HG03342 (cell line): ENCODE data around the gene ASCC1.
A peak's percentile ranks its signal among the peaks of the same experiment; 100 is the strongest.

Source experiments
- ATAC-seq: cut with Tn5 transposase; IDR thresholded peaks from one replicate; pipeline ENCODE4 v1.9.1; 2021; ENCODE audit warnings: mild to moderate bottlenecking, moderate library complexity; ENCODE audit not compliant: unreplicated experiment

The ASCC1 gene

GRCh38 chr10:72215611-72216549, at the start of gene ASCC1, which contains the start of gene ANAPC16:
TSS of gene ASCC1 (minus strand) at chr10:72216276. CDS start at chr10:72213298, 2,978 bp downstream.
TSS of gene ANAPC16 (plus strand) at chr10:72216012. CDS start at chr10:72223915, 7,903 bp downstream.
- ATAC-seq, result peak; percentile 89

DNA sequence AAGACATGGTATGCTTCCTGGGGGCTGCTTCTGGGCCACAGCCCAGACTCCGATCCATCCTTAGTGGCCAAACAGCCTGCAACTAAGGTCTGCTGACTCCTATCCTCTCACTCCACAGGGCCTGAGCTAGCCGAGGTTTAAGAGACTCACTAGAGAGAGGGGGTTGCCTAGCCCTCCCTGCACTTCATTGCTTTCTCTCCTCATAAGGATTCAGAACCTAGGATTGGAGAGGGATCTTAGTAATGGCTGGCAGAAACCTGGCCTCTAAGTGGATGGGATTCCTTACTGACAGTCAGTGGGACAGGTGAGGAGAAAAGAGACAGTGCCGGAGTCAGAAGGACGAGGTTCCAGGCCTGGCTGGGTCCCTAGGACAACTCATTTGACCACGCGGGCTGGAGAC, 49.4 kb upstream of the ASCC1 start:
- no peak for ATAC-seq

DNA sequence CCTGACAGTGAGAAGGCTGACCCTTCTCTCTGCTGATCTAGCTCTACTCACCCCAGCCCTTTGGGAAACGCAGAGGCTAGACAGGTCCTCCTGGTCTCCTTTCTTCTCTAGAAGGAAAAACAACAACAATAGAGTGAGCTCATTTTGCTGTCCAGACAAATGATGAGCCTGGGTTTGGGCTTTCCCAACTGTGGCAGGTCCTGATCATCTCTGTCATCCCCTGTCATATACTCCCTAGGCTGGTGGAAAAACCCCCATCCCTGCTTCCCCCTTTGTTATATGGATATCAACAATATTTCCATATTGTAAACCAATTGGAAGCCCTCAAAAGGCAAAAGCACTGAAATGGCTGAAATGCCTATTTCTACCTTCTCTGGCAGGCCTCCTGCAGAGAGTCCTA, 48.5 kb upstream of the ASCC1 start:
- no peak for ATAC-seq

DNA sequence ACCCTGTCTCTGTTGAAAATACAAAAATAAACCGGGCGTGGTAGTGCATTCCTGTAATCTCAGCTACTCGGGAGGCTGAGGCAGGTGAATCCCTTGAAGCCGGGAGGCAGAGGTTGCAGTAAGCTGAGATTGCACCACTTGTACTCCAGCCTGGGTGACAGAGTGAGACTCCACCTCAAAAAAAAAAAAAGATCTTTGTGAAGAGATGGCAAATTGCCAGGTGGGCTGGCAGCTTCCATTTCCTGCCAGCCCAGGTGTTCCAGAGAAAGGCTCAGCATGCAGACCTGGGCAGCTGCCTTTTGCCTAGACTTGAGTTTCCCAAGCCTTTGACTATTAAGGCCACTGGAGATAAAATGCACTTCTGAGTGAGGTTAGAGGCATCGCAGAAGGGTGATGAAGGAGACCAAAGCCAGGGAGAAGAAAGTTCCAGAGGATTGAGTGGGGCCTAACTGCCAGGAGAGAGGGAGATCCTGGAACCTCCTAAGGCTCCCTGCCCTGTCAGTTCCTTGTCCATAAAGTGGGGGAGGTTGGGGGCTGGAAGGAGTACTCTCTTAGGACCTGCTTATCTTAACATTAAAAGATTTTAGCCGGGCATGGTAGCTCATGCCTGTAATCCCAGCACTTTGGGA, 47.7 kb upstream of the ASCC1 start:
- no peak for ATAC-seq

DNA sequence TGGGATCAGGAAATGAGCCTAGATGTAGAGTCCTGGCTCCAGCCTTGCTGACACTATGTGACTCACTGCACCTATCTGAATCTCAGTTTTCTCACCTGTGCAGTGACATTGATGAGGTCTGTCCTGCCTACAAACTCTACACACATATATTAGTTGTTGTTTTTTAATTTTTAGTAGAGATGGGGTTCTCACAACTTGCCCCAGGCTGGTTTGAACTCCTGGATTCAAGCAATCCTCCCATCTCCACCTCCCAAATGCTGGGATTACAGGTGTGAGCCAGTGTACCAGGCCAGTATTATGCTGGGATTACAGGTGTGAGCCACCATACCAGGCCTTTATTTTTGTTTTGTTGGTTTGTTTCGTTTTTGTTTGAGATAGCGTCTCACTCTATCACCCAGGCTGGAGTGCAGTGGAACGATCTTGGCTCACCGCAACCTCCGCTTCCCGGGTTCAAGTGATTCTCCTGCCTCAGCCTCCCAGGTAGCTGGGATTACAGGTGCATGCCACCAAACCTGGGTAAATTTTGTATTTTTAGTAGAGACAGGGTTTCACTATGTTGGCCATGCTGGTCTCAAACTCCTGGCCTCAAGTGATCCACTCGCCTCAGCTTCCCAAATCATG, 45.8 kb upstream of the ASCC1 start:
- peak; percentile 9 for ATAC-seq

- ATAC-seq, result peak; percentile 57
Measured at GRCh38 chr10:72260976-72261783, 45.1 kb upstream of the ASCC1 start.

GRCh38 chr10:72260239-72260975, 44.3 kb upstream of the ASCC1 start:
- peak; percentile 52 for ATAC-seq

DNA sequence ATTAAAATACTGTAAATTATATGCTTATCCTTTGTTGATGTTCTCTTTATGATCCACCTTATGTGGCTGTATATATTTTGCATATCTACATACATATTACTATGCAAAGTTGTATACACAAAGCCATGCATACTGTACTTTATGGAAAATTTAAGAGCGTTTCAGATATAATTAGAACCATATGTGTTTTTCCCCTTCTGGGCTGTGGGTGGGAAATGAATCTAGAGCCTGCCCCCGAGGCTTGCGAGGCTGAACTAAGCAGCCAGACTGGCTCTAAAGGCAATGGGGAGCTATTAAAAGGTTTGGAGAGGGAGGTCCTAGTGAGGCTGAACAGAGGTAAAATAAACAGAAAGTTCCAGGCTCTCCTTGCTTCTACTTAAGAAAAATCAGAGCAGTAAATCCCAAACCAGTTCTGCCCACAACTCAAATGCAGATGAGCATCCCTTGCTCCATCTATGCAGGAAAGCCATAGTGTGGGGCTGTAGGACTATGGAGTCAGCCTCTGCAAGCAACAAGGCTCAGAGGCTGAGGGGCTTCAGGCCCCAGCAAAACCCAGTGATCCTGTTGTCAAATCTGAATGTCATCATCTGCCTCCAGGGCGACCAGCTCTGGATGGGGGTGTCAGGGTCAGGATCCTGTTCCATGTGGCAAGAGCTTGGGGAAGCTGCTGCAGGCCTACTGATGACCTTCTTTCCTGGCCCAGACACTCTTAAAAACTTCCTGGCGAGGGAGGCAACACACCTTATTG, 43.6 kb upstream of the ASCC1 start:
- no peak for ATAC-seq

DNA sequence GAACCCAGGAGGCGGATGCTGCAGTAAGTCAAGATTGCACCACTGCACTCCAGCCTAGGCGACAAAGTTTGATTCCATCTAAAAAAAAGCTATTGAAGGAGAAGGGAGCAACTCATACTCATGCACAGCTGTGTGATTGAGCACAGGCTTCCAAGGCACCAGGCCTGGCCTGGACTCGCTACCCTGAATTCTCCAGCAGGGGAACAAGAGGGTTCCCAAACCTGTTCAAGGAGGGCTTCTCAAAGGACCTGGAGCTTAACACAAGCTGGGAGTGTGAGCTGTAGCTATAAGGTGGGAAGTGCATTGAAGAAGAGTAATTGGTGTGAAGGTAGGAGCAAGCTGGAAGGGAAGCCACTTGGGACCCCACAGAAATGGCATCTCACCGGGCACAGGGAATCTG, 42.5 kb upstream of the ASCC1 start:
- no peak for ATAC-seq

DNA sequence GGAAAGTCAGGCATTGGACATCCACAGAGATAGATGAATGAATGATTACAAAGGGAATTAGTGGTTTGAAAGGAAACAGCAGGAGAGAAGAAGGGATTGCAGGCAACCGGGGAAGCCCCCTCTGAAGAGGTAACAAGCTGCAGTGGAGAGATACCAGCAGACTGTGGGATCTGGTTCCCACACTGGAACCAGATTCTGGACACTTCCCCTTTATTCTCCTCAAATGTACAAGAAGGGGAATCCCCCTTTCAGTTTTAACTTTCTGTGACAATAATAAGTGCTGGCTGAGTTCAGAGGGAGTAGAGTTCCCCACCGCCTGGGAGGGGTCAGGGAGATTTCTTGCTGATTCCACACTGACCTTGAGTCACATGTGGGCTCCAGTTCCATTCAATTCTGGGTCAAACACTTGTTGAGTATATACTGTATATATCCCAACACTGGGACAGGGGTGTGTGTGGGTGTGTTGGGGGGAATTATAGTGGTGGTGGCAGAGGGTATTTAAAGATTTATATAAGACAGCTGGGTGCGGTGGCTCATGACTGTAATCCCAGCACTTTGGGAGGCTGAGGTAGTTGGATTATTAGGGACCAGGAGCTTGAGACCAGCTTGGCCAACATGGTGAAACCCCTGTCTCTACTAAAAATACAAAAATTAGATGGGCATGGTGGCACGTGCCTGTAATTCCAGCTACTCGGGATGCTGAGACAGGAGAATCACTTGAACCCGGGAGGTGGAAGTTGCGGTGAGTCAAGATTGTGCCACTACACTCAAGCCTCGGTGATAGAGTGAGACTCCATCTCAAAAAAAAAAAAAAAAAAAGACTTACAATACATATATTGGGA, 41.2 kb upstream of the ASCC1 start:
- no peak for ATAC-seq

DNA sequence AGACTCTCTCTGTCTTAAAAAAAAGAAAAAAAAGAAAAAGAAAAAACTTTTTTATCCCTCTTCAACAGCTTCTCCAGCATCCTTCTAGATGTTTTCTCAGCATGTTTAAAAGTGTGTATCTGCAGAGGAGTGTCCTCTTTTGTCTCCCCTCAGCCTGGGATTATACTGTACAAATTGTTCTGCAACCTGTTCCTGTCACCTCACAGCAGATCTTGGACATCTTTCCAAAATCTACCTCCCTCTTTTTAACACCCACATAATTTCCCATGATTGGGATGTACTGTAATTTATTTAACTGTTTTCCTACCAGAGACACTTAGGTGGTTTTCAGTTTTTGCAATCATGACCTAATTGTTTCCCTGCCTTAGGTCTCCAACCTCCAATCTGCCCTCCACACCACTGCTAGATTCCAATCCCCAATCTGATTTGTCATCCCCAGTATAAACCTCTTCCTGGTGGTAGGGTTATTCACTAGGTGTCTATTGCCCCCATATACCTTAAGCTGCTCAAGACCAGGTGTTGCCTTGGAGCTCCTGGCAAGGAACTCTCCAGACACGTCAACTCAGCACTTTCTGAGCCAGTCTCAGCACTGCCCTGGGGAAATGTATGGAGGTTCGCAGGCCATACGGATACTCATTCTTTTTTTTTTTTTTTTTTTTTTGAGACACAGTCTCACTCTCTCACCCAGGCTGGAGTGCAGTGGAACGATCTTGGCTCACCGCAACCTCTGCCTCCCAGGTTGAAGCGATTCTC, 40.1 kb upstream of the ASCC1 start:
- no peak for ATAC-seq

DNA sequence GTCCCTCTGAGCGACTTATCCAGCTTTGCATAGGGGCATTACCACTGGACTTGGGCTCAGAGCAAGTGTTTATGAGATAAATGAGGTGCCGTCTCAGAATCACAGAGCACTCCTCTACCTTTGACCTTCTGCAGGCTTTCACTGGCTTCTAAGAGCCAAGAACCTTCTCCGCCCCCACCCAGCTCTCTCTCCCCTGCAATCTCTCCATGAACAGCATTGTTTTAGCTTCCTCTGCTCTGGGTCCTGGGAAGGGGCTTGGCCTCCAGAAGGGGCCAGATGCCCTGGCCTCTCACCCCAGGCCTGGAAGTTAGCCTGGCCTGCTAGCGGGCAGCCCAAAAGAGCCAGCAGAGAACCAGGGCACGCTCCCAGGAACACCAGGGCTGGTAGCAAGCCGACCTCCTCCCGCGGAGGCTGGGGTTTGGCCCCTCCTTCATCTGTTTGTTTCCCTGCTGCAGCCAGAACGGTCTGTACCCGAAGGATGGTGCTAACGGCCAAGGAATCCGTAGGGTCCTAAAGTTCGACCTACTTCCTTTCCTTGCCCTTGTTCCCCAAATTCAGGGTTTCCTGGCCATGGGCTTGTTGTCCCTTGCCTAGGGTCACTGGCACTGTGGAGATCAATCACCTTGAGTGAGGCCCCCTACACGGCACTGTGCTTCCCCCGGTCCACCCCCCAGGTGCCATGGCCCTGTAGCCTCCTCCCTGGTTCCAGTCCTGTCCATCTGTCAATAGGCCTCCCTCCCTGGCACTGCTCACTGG, 38.9 kb upstream of the ASCC1 start:
- no peak for ATAC-seq

DNA sequence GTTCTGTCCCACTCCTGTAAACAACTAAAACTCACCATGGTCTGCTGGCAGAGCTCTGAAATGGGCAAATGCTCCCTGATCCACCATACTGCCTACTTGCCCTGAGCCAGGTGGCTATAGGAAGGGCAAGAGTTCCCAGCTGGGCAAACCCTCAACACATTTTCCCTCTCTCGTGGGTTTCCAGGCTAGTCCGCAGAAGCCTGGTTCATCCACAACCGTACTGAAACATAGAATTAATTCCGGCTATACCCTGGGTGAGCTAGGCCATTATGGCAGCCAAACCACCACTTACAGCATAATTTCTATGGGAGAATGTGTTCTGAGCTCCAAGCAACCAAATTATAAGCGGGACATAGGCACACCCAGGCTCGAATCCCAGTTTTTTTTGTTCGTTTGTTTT, 37.5 kb upstream of the ASCC1 start:
- no peak for ATAC-seq

DNA sequence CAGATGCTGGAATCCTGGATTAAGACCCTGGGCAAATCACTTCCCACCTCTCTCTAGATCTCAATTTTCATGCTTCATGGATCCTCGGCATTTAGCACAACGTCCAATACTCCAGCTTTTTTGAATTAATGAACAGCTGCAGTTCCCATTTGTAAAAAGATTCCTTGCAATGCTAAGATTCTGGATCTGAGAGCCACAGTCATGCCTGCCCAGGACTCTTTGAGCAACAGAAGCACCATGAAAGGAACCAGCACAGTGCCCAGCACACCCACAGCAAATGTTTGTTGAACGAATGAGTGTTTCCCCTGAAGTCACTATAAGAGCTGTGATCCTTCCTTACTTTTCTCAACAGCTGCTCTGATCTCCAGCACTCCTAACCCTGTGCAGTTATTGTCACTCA, 36.9 kb upstream of the ASCC1 start:
- no peak for ATAC-seq

DNA sequence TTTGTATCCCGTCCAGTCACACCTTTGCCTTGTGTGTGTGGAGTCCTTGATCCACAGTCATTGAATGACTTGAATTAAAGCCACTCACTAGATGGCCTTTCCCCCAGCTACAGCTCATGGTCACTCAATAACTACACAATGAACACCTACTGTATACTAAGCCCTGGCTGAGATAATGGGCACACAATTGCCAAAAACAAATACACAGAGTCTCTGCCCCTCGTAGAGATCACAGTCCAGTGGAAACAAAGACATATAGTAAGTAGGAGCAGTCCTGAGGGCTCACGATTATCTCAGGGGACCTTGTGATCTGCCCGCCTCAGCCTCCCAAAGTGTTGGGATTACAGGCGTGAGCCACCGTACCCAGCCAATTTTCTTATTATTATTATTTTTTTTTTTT, 35.6 kb upstream of the ASCC1 start:
- ATAC-seq, result no peak

GRCh38 chr10:72250666-72251065, 34.6 kb upstream of the ASCC1 start:
- no peak for ATAC-seq

DNA sequence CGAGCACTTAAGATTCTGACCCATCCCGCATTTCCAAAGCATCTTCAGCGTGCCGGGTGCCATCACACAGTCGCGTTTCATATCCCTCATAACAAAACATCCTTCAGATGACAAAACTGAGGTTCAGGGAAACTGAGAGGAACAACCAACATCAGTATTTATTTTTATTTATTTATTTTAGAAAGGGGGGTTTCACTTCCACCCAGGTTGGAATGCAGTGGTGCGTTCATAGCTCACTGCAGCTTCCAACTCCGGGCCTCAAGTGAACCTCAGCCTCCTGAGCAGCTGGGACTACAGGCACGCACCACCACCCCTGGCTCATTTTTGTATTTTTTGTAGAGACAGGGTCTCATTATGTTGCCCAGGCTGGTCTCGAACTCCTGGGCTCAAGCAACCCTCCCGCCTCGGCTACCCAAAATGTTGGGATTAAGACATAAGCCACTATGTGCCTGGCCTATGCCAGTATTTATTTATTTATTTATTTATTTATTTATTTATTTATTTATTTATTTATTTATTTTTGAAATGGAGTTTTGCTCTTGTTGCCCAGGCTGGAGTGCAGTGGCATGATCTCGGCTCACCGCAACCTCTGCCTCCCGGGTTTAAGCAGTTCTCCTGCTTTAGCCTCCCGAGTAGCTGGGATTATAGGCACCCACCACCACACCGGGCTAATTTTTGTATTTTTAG, 33.2 kb upstream of the ASCC1 start:
- ATAC-seq, result peak; percentile 28
